SHP77 (cell line): ENCODE measurements around the gene IQUB.
A peak's percentile ranks its signal among the peaks of the same experiment; 100 is the strongest.
"Not testable (repeated sequence)": the region's sequence is repeated elsewhere in the genome, so short reads cannot be mapped to it uniquely, and the experiment has no call there.

Source experiments
- DNase-seq, 2 experiments: peaks; one replicate each; lab custom pipeline; 2025; lab: John Stamatoyannopoulos, UW

The IQUB gene

GRCh38 chr7:123534383-123535260 is at the start of gene IQUB:
Gene IQUB, minus strand, starts transcription at chr7:123534595. Its CDS starts 22,255 bp downstream, at chr7:123512340.
- DNase-seq, result peak; percentile 91 to 93

GRCh38 chr7:123583821-123584220 is 49.4 kb upstream of the IQUB start:
- DNase-seq, result no peak

- no peak for DNase-seq
These were observed 46.7 kb upstream of the IQUB start for GRCh38 chr7:123581162-123581459.

- peak; percentile 71 to 73 for DNase-seq
These were observed 46.2 kb upstream of the IQUB start for GRCh38 chr7:123580406-123581161.

- DNase-seq, result no peak
These were observed 45.0 kb upstream of the IQUB start for GRCh38 chr7:123579416-123579815.

- DNase-seq, result no peak
These were observed 39.6 kb upstream of the IQUB start for GRCh38 chr7:123573896-123574467.

GRCh38 chr7:123573341-123573740 is 38.9 kb upstream of the IQUB start:
- DNase-seq, result no peak

GRCh38 chr7:123571684-123572083 is 37.3 kb upstream of the IQUB start:
- DNase-seq, result no peak

- DNase-seq, result no peak
These were observed 36.8 kb upstream of the IQUB start for GRCh38 chr7:123571187-123571586.

GRCh38 chr7:123570390-123571182 is 36.2 kb upstream of the IQUB start:
- DNase-seq, result peak; percentile 36 to 37

- no peak for DNase-seq
These were observed 35.1 kb upstream of the IQUB start for GRCh38 chr7:123569352-123570010.

- no peak for DNase-seq
These were observed 27.7 kb upstream of the IQUB start for GRCh38 chr7:123562121-123562520.

- DNase-seq, result no peak
These were observed 24.0 kb upstream of the IQUB start for GRCh38 chr7:123558289-123558874.

GRCh38 chr7:123557398-123558288 is 23.2 kb upstream of the IQUB start, which contains the start of gene NDUFA5:
Gene NDUFA5, minus strand, starts transcription at chr7:123557818. Its CDS starts 23 bp downstream, at chr7:123557795.
- DNase-seq, result peak; percentile 98 to 99

- DNase-seq, result no peak
These were observed 22.6 kb upstream of the IQUB start for GRCh38 chr7:123557016-123557397.

- no peak for DNase-seq
These were observed 21.1 kb upstream of the IQUB start for GRCh38 chr7:123555484-123555883.

GRCh38 chr7:123553159-123553558 is 18.8 kb upstream of the IQUB start:
- DNase-seq, result no peak

GRCh38 chr7:123552641-123553040 is 18.2 kb upstream of the IQUB start:
- DNase-seq, result no peak

- not testable (repeated sequence) for DNase-seq
These were observed 17.7 kb upstream of the IQUB start for GRCh38 chr7:123552134-123552533.

GRCh38 chr7:123548406-123548805 is 14.0 kb upstream of the IQUB start:
- DNase-seq, result no peak
